Kidney (tissue), 14 donors: ENCODE results near the gene ZMYM4. TPM values are rescaled to one million over a fixed set of nuclear protein-coding genes. Genes with fewer than 3 reads are reported as not detected.

Experiments used
- DNase-seq, 5 donors: peaks; one replicate each; pipeline ENCODE4 v3.0.0-alpha.2; 2013 to 2020
- FAIRE-seq: peaks from 2 replicates; lab custom pipeline; 2012; peaks lifted over from hg19 to GRCh38; lab: Jason Lieb, UNC
- H3K27ac ChIP-seq, 2 donors: one replicate each; pipeline ENCODE4 v1.7.0; 2013; ENCODE audit warnings: low read depth in 2 of 2, low read length in 2 of 2, inconsistent platforms in 1 of 2
- H3K27me3 ChIP-seq: one replicate; pipeline ENCODE4 v1.7.1; 2013; ENCODE audit warnings: low read length, inconsistent platforms; ENCODE audit not compliant: control insufficient read depth, insufficient read depth
- H3K36me3 ChIP-seq, 3 donors: one replicate each; pipeline versions ENCODE4 v1.7.0 to v1.7.1; 2013; ENCODE audit warnings: low read length in 3 of 3, control low read depth in 1 of 3, inconsistent platforms in 1 of 3; ENCODE audit not compliant: insufficient read depth in 3 of 3, control insufficient read depth in 2 of 3
- H3K4me1 ChIP-seq, 3 donors: one replicate each; pipeline versions ENCODE4 v1.7.0 to v1.7.1; 2013; ENCODE audit warnings: low read length in 3 of 3, inconsistent platforms in 1 of 3, low read depth in 1 of 3; ENCODE audit not compliant: control insufficient read depth in 2 of 3, insufficient read depth in 2 of 3
- H3K4me3 ChIP-seq, 3 donors: one replicate each; pipeline versions ENCODE4 v1.7.0 to v1.8.1; 2013; ENCODE audit warnings: low read length in 3 of 3, control low read depth in 1 of 3, inconsistent platforms in 1 of 3
- H3K9ac ChIP-seq, 3 donors: one replicate each; pipeline versions ENCODE4 v1.7.0 to v1.7.1; 2013; ENCODE audit warnings: low read length in 3 of 3, control low read depth in 1 of 3, inconsistent platforms in 1 of 3
- H3K9me3 ChIP-seq, 3 donors: one replicate each; pipeline versions ENCODE4 v1.7.0 to v1.7.1; 2013; ENCODE audit warnings: low read length in 3 of 3, control low read depth in 1 of 3, inconsistent platforms in 1 of 3; ENCODE audit not compliant: control insufficient read depth in 2 of 3, insufficient read depth in 1 of 3
- intact Hi-C: fragments of 100-400 bp; cut with DNase I; formaldehyde crosslinking; loops from one replicate; pipeline ENCODE4 v1.11.1; 2022
- polyA plus RNA-seq: library from polyadenylated mRNA; stranded (reverse); fragments of 350-450 nt; fragmentation: Illumina TruSeq; extraction: RNeasy Lipid Tissue Mini Kit (QIAGEN cat#74804); gene quantifications from one replicate; pipeline ENCODE4 v1.2.3, GENCODE V29; 2014; ENCODE audit warnings: low read depth, low replicate concordance; ENCODE audit not compliant: insufficient read depth
- total RNA-seq: library from RNA; stranded (reverse); fragmentation: NEBNext Ultra II Directional; extraction: Animal tissue kit (Norgen Biotek cat#: 25700); gene quantifications from one replicate; pipeline ENCODE4 v1.2.1, GENCODE V29; 2021
- TF ChIP-seq, protein P1 (sequence below): IDR thresholded peaks from 3 replicates; pipeline ENCODE4 v1.5.1; 2012; ENCODE audit warnings: mild to moderate bottlenecking, moderate library complexity, borderline replicate concordance; ENCODE audit not compliant: insufficient read depth; ENCODE audit errors: extremely low read depth
- donor health status: control.
- donor health status: control.
- donor health status: control.
- donor health status: control.
- donor health status: control.
- donor health status: DM: yes; HTN: yes; CAD: no.
- donor health status: Normal renal cell carcinoma (clear cell type).

Gene ZMYM4
- total and polyA plus RNA-seq, 2 donors from 2014 or later = 11.2 to 64.4 TPM

DNA sequence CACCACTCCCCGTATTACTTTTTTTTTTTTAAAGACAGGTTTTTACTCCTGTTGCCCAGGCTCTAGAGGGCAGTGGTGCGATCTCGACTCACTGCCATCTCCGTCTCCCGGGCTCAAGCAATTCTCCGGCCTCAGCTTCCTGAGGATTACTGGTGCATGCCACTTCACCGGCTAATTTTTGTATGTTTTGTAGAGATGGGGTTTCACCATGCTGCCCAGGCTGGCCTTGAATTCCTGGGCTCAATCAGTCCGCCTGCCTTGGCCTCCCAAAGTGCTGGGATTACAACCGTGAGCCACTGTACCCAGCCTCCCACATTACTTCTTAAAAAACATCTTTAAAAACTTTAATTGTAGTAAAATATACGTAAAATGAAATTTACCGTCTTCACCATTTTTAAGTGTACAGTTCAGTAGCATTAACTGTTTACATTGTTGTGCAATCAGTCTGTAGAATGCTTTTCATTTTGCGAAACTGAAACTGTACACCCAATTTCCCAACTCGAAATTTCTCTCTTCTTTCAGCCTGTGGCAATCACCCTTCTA, 77.0 kb downstream of the ZMYM4 start:
- Histone ChIP-seq H3K4me1 (no peaks in the 10 kb centered on the region), H3K36me3 (no peaks in the 10 kb centered on the region), H3K27ac (no peak overlapping the region), H3K27me3 (no peaks in the 10 kb centered on the region), H3K4me3 (no peak overlapping the region), H3K9me3 (no peaks in the 10 kb centered on the region), H3K9ac (no peak overlapping the region)
- FAIRE-seq = no peak
- intact Hi-C loops = no loop called here
- DNase-seq = no peak
- TF ChIP-seq, protein P1, sequence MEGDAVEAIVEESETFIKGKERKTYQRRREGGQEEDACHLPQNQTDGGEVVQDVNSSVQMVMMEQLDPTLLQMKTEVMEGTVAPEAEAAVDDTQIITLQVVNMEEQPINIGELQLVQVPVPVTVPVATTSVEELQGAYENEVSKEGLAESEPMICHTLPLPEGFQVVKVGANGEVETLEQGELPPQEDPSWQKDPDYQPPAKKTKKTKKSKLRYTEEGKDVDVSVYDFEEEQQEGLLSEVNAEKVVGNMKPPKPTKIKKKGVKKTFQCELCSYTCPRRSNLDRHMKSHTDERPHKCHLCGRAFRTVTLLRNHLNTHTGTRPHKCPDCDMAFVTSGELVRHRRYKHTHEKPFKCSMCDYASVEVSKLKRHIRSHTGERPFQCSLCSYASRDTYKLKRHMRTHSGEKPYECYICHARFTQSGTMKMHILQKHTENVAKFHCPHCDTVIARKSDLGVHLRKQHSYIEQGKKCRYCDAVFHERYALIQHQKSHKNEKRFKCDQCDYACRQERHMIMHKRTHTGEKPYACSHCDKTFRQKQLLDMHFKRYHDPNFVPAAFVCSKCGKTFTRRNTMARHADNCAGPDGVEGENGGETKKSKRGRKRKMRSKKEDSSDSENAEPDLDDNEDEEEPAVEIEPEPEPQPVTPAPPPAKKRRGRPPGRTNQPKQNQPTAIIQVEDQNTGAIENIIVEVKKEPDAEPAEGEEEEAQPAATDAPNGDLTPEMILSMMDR = no peak

DNA sequence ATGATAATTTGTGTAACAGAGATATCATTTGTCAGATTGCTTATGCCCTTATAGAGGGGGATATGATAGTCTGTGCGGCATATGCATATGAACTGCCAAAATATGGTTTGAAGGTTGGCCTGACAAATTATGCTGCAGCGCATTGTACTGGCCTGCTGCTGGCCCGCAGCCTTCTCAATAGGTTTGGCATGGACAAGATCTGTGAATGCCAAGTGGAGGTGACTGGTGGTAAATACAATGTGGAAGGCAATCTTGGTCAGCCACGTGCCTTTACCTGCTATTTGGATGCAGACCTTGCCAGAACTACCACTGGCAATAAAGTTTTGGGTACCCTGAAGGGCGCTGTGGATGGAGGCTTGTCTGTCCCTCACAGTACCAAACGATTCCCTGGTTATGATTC, 82.4 kb downstream of the ZMYM4 start:
- H3K36me3 ChIP-seq = no peaks in the 10 kb centered on the region

DNA sequence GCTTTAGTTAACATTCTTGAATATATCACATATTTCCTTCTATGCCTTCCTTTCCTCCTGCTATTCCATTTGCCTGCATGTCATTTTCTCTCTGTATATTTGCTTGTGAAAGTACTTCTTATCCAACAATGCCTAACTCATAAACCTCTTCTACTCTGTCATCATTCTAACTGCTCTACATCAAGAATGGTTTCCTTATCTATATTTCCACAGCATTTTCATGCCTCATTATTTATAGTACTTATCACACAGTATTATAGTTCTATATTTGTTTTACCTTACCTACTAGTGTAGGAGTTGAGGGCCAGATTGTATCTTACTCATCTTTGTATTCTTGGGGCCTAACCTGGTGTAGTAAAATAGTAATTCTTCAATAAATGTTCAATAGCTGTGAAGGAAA, 91.5 kb downstream of the ZMYM4 start:
- H3K9me3 ChIP-seq = no peaks in the 10 kb centered on the region
- H3K27me3 ChIP-seq = no peaks in the 10 kb centered on the region
- H3K4me1 ChIP-seq = no peaks in the 10 kb centered on the region
- TF ChIP-seq, protein P1 = no peak
- no peak overlapping the region for H3K27ac ChIP-seq
- no peak overlapping the region for H3K4me3 ChIP-seq
- peaks cover 0 to 7% (median 0%) of the 10 kb centered on the region in 3 donors for H3K36me3 ChIP-seq
- no peak for DNase-seq
- H3K9ac ChIP-seq = no peak overlapping the region
- intact Hi-C loops = no loop called here
- no peak for FAIRE-seq

More for the DNA sequence above, 82.4 kb downstream of the ZMYM4 start:
- H3K27ac ChIP-seq = no peak overlapping the region
- no peaks in the 10 kb centered on the region for H3K27me3 ChIP-seq
- no peak overlapping the region for H3K9ac ChIP-seq
- TF ChIP-seq, protein P1 = no peak
- no peak overlapping the region for H3K4me3 ChIP-seq
- intact Hi-C loops = no loop called here
- H3K4me1 ChIP-seq = no peaks in the 10 kb centered on the region
- no peak for DNase-seq
- FAIRE-seq = no peak
- H3K9me3 ChIP-seq = no peaks in the 10 kb centered on the region

DNA sequence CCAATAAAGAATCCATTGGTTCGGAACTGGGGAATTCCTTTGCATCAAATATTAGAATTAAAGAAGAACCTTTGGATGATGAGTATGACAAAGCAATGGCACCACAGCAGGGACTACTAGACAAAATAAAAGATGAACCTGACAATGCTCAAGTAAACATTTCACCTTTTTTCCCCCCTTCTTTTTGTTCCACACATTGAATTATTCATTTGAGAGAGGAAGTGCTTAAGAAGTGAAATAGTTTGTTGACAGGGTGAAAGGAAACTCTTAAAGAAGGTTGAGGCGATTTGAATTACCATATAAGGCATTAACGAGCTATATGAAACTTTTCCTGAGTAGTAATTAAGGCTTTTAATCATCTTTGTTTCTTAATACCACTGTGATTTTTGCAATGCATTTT, 93.1 kb downstream of the ZMYM4 start:
- FAIRE-seq = no peak
- no peak overlapping the region for H3K27ac ChIP-seq
- intact Hi-C loops = no loop called here

More for the DNA sequence above, 93.1 kb downstream of the ZMYM4 start:
- H3K27me3 ChIP-seq = no peaks in the 10 kb centered on the region
- no peak overlapping the region for H3K9ac ChIP-seq
- no peaks in the 10 kb centered on the region for H3K9me3 ChIP-seq
- peaks cover 0 to 7% (median 0%) of the 10 kb centered on the region in 3 donors for H3K36me3 ChIP-seq
- no peak for DNase-seq
- H3K4me3 ChIP-seq = no peak overlapping the region
- no peaks in the 10 kb centered on the region for H3K4me1 ChIP-seq
- TF ChIP-seq, protein P1 = no peak
